GM06990 (cell line): Measurements from ENCODE around the gene ST6GALNAC5.

Experiments
- DNase-seq: peaks from one replicate; pipeline ENCODE4 v3.0.0-alpha.2; 2011; ENCODE audit not compliant: insufficient read length; ENCODE audit errors: extremely low read depth
- H3K27me3 ChIP-seq: replicated peaks from 2 replicates; pipeline ENCODE4 v1.6.0; 2011; ENCODE audit warnings: low read length; ENCODE audit not compliant: control insufficient read depth, insufficient read depth
- H3K36me3 ChIP-seq: 2 replicates; pipeline ENCODE4 v1.5.1; 2011; ENCODE audit warnings: low read length; ENCODE audit not compliant: control insufficient read depth, insufficient read depth
- H3K4me3 ChIP-seq: replicated peaks from 2 replicates; pipeline ENCODE4 v1.5.1; 2011; ENCODE audit warnings: low read depth, mild to moderate bottlenecking, control low read depth, low read length
- CTCF ChIP-seq: IDR thresholded peaks from 2 replicates; pipeline ENCODE4 v1.5.1; 2011; ENCODE audit warnings: low read length, control low read depth, mild to moderate bottlenecking, inconsistent platforms; ENCODE audit not compliant: insufficient read depth, poor library complexity, severe bottlenecking

ST6GALNAC5 gene

GRCh38 chr1:77100875-77101274 lies 233.6 kb downstream of the ST6GALNAC5 start:
- Histone ChIP-seq H3K27me3 (no peaks in the 10 kb centered on the region), H3K4me3 (no peak overlapping the region), H3K36me3 (no peaks in the 10 kb centered on the region)
- DNase-seq: no peak
- no peak for TF ChIP-seq CTCF

GRCh38 chr1:77103486-77103885 lies 236.2 kb downstream of the ST6GALNAC5 start:
- H3K27me3 ChIP-seq: no peaks in the 10 kb centered on the region
- H3K4me3 ChIP-seq: no peak overlapping the region
- no peak for TF ChIP-seq CTCF
- DNase-seq: no peak
- H3K36me3 ChIP-seq: no peaks in the 10 kb centered on the region

GRCh38 chr1:77104672-77105071 lies 237.4 kb downstream of the ST6GALNAC5 start:
- Histone ChIP-seq H3K27me3 (no peaks in the 10 kb centered on the region), H3K36me3 (no peaks in the 10 kb centered on the region), H3K4me3 (no peak overlapping the region)
- no peak for TF ChIP-seq CTCF
- DNase-seq: no peak
